GM21619 (cell line): ENCODE results near the gene ADRA2C.

Experiments
- ATAC-seq: cut with Tn5 transposase; IDR thresholded peaks from one replicate; pipeline ENCODE4 v1.9.1; 2021; ENCODE audit not compliant: unreplicated experiment

Gene ADRA2C

GRCh38 chr4:3732076-3733028 is 33.8 kb upstream of the ADRA2C start:
- ATAC-seq, result no peak

- ATAC-seq, result no peak
Observed at GRCh38 chr4:3733195-3733594, 33.0 kb upstream of the ADRA2C start.

GRCh38 chr4:3735196-3735595 is 31.0 kb upstream of the ADRA2C start:
- no peak for ATAC-seq

- no peak for ATAC-seq
Observed at GRCh38 chr4:3736290-3736689, 29.9 kb upstream of the ADRA2C start.

GRCh38 chr4:3736806-3737205 is 29.4 kb upstream of the ADRA2C start:
- no peak for ATAC-seq

- ATAC-seq, result no peak
Observed at GRCh38 chr4:3739577-3739976, 26.6 kb upstream of the ADRA2C start.

- no peak for ATAC-seq
Observed at GRCh38 chr4:3740256-3740655, 25.9 kb upstream of the ADRA2C start.

- ATAC-seq, result no peak
Observed at GRCh38 chr4:3741217-3742011, 24.8 kb upstream of the ADRA2C start.

- no peak for ATAC-seq
Observed at GRCh38 chr4:3742610-3743009, 23.6 kb upstream of the ADRA2C start.

GRCh38 chr4:3744232-3744631 is 22.0 kb upstream of the ADRA2C start:
- ATAC-seq, result no peak

- ATAC-seq, result no peak
Observed at GRCh38 chr4:3744901-3745300, 21.3 kb upstream of the ADRA2C start.

GRCh38 chr4:3745886-3746656 is 20.1 kb upstream of the ADRA2C start:
- ATAC-seq, result no peak

- no peak for ATAC-seq
Observed at GRCh38 chr4:3746701-3747580, 19.2 kb upstream of the ADRA2C start.

GRCh38 chr4:3747581-3747904 is 18.6 kb upstream of the ADRA2C start:
- no peak for ATAC-seq

GRCh38 chr4:3748136-3748898 is 17.9 kb upstream of the ADRA2C start:
- no peak for ATAC-seq

- no peak for ATAC-seq
Observed at GRCh38 chr4:3749081-3749480, 17.1 kb upstream of the ADRA2C start.

- ATAC-seq, result no peak
Observed at GRCh38 chr4:3750334-3750733, 15.9 kb upstream of the ADRA2C start.

GRCh38 chr4:3752022-3752421 is 14.2 kb upstream of the ADRA2C start:
- no peak for ATAC-seq

- no peak for ATAC-seq
Observed at GRCh38 chr4:3753726-3754412, 12.3 kb upstream of the ADRA2C start.
